SW480 (cell line): ENCODE data around the gene TAF12.
"Not testable (repeated sequence)": the region's sequence is repeated elsewhere in the genome, so short reads cannot be mapped to it uniquely, and the experiment has no call there.

Source experiments
- DNase-seq: peaks from one replicate; pipeline ENCODE4 v3.0.0-alpha.2; 2016; ENCODE audit warnings: low spot score

Gene TAF12

GRCh38 chr1:28581531-28582247, 61.2 kb downstream of the TAF12 start:
- DNase-seq, result peak; percentile 95

GRCh38 chr1:28580722-28581530, 61.9 kb downstream of the TAF12 start:
- DNase-seq, result peak; percentile 68

GRCh38 chr1:28579401-28579800, 63.5 kb downstream of the TAF12 start:
- no peak for DNase-seq

GRCh38 chr1:28578696-28579218, 64.1 kb downstream of the TAF12 start:
- no peak for DNase-seq

- DNase-seq, result no peak
Observed at GRCh38 chr1:28577738-28578536, 64.9 kb downstream of the TAF12 start.

- no peak for DNase-seq
Observed at GRCh38 chr1:28577052-28577678, 65.7 kb downstream of the TAF12 start.

GRCh38 chr1:28573564-28573963, 69.3 kb downstream of the TAF12 start:
- DNase-seq, result no peak

- DNase-seq, result not testable (repeated sequence)
Observed at GRCh38 chr1:28572891-28573290, 70.0 kb downstream of the TAF12 start.

- no peak for DNase-seq
Observed at GRCh38 chr1:28571911-28572310, 71.0 kb downstream of the TAF12 start.

GRCh38 chr1:28566931-28567330, 75.9 kb downstream of the TAF12 start:
- DNase-seq, result no peak

GRCh38 chr1:28565726-28566125, 77.1 kb downstream of the TAF12 start:
- no peak for DNase-seq

GRCh38 chr1:28565040-28565439, 77.8 kb downstream of the TAF12 start:
- DNase-seq, result no peak

- DNase-seq, result no peak
Observed at GRCh38 chr1:28564310-28564709, 78.6 kb downstream of the TAF12 start.

- DNase-seq, result no peak
Observed at GRCh38 chr1:28560886-28561285, 82.0 kb downstream of the TAF12 start.
